HEK293T (cell line): ENCODE data around the gene SERPINB6.

ENCODE experiments used
- BHLHE40 ChIP-seq: fragments of 450-650 bp; IDR thresholded peaks from 2 replicates; pipeline ENCODE4 v1.6.1; 2016; ENCODE audit warnings: mild to moderate bottlenecking, moderate library complexity, borderline replicate concordance
- ELF4 ChIP-seq: fragments of 450-650 bp; IDR thresholded peaks from 2 replicates; pipeline ENCODE4 v1.6.1; 2017; ENCODE audit warnings: antibody characterized with exemption
- FOXA1 ChIP-seq: fragments of 450-650 bp; IDR thresholded peaks from 2 replicates; pipeline ENCODE4 v1.6.1; 2016; ENCODE audit warnings: mild to moderate bottlenecking
- FOXK2 ChIP-seq: fragments of 450-650 bp; IDR thresholded peaks from 2 replicates; pipeline ENCODE4 v1.6.1; 2016; ENCODE audit warnings: mild to moderate bottlenecking
- FOXM1 ChIP-seq: fragments of 450-650 bp; IDR thresholded peaks from 2 replicates; pipeline ENCODE4 v1.6.1; 2017; ENCODE audit warnings: mild to moderate bottlenecking, borderline replicate concordance
- LEF1 ChIP-seq: fragments of 450-650 bp; IDR thresholded peaks from 2 replicates; pipeline ENCODE4 v1.6.1; 2017; ENCODE audit warnings: mild to moderate bottlenecking, borderline replicate concordance
- SP1 ChIP-seq: fragments of 450-650 bp; IDR thresholded peaks from 2 replicates; pipeline ENCODE4 v1.6.1; 2017
- SUZ12 ChIP-seq: fragments of 450-650 bp; IDR thresholded peaks from 2 replicates; pipeline ENCODE4 v1.6.1; 2016; ENCODE audit warnings: mild to moderate bottlenecking
- TARDBP ChIP-seq: fragments of 450-650 bp; IDR thresholded peaks from 2 replicates; pipeline ENCODE4 v1.6.1; 2016
- ZNF384 ChIP-seq: fragments of 450-650 bp; IDR thresholded peaks from 2 replicates; pipeline ENCODE4 v1.6.1; 2016
- TF ChIP-seq, protein P1 (sequence below): fragments of 450-650 bp; IDR thresholded peaks from 2 replicates; pipeline ENCODE4 v1.6.1; 2016

DNA sequence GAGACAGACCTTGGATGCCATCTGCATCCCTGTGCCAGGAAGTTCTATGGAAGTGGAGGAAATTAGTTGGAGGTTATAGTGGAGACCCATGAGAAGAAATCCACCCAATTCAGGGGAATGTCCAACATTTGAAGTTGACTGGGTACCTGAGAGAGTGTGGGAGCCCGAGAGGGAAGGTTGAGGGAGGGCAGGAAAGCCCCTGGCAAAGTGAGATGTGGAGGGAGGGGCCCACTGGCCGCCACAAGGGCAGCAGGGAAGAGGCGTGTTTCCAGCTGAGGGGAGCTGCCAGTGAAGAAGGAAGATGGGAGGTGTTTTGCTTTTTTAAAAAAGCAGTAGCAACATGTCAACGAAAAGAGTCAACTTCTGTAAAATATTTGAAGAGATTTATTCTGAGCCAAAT, 52.0 kb downstream of the SERPINB6 start:
- TF ChIP-seq SP1: no peak
- TF ChIP-seq ZNF384: no peak
- no peak for TF ChIP-seq FOXM1
- TF ChIP-seq, protein P1, sequence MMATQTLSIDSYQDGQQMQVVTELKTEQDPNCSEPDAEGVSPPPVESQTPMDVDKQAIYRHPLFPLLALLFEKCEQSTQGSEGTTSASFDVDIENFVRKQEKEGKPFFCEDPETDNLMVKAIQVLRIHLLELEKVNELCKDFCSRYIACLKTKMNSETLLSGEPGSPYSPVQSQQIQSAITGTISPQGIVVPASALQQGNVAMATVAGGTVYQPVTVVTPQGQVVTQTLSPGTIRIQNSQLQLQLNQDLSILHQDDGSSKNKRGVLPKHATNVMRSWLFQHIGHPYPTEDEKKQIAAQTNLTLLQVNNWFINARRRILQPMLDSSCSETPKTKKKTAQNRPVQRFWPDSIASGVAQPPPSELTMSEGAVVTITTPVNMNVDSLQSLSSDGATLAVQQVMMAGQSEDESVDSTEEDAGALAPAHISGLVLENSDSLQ: no peak
- no peak for TF ChIP-seq ELF4
- no peak for TF ChIP-seq BHLHE40
- no peak for TF ChIP-seq TARDBP
- no peak for TF ChIP-seq LEF1
- TF ChIP-seq FOXK2: no peak
- TF ChIP-seq SUZ12: no peak
- TF ChIP-seq FOXA1: no peak
